Stimulated activated CD8-positive, alpha-beta memory T cell treated with anti-CD3 and anti-CD28 coated beads, Interleukin-7, amount 100 ng/mL, for 48 hours (primary cell): Measurements from ENCODE around the gene STT3B.

Experiments
- DNase-seq, 2 donors: peaks; one replicate each; pipeline ENCODE4 v3.0.0-alpha.2; 2020; ENCODE audit warnings: low read depth in 1 of 2; ENCODE audit errors: extremely low read depth in 1 of 2

STT3B gene

GRCh38 chr3:31550452-31551251 lies 17.9 kb downstream of the STT3B start:
- no peak for DNase-seq

- DNase-seq = no peak
Measured at GRCh38 chr3:31551646-31552045, 18.9 kb downstream of the STT3B start.

DNA sequence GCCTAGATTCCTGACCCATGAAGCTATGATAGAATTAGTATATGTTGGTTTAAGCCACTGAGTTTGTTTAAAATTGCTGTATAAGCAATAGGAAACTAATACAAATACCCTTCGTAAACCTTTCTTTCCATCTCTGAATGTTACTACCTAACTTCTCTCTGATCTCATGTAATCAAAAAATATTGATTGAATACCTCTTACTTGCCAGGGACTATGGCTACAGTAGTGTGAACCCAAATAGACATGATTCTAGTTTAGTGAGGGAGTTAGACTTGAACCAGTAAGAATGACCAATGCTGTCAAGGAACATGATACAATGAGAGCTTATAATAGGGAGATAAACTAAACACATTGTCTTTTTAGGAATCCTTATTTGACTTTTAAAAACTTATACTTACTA lies 19.4 kb downstream of the STT3B start:
- DNase-seq = no peak

DNA sequence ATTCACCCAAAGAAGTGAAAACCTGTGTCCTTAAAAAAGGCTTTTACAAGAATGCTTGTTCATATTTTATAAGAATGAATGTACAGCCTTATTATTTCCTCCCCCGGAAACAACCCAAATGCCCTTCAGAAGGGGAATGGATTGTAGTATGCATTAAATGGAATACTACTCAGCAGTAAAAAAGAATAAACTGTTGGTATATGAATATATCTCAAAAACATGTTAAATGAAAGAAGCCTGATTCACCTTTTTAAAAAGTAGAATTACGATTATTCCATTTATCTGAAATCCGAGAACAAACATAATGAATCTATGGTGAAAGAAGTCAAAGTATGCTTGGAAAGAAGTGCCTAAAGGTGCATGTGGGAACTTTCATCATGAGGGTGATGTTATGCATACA lies 20.5 kb downstream of the STT3B start:
- DNase-seq = no peak

DNA sequence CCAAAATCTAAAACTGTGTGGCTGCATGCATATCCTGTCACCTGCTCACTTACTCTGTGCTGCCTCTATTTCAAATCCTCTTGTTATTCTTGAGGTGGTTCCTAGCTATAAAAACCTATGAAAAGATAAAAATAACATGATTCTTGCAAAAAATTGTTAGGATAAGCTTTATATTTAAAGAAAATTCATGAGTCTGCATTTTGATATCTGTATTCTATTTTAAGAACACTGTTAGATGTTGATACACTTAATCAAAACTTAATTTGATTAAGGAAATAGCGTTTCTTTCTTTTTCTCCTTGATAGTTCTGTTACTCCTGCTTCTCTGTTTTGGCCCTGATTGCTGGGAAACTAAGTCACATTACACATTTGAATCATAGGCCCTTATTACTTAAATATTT lies 22.5 kb downstream of the STT3B start:
- no peak for DNase-seq

GRCh38 chr3:31559872-31560534 lies 27.3 kb downstream of the STT3B start:
- DNase-seq = no peak

GRCh38 chr3:31561891-31562290 lies 29.2 kb downstream of the STT3B start:
- DNase-seq = no peak

DNA sequence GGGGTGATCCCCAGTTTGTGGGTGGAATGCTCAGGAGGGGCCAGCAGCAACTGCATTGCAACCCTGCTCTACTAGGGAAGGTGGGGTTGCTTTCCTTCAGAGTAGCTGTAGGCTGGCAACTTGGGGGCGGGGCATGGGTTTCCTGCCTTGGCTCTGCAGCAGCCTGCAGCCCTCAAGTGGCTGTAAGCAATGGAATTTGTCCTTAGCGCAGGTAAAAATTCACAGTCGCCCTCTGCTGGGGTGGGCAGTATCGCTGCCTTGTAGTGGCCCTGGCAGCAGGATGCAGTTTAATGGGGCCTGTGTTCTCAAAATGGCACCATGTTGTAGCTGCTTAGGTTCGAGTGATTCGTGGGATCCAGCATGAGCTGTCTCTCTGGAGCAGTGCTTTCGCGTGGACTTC lies 29.8 kb downstream of the STT3B start:
- no peak for DNase-seq

DNA sequence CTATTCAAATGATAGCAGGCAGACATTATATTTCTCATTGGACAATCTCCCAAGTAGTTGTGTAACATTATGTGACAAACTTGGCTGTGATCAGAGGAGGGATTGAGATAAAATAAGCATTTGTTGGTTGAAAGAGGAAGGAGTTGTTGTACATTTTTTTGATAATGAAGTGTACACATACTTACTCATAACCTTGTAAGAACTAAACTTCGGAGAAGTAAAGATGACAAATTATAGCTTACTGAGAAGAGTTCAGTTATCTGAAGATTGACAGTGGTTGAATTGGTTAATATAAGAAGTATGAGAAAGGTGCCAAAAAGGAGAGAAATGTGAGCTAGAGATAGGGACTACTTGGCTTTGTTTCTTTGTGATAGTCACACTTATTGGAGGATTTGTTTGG lies 32.6 kb downstream of the STT3B start:
- no peak for DNase-seq

DNA sequence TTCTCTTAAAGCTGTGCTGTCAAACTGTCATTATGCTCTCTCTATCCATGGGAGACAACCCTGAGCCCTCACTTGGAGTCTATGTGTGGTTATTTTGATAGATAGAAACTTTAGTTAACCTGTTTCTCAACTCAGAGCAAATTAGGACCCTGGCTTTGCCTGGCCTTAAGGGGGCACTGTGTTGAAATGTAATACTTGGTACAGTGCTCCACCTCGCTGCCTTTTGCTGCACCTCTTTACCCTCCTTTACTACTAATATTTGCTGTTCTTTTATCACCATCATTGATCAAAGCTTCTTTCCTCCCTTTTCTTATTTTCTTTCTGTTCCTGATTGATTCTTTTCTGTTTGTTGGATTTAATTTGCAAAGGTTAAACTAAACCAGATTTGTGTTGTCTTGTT lies 34.3 kb downstream of the STT3B start:
- no peak for DNase-seq

- DNase-seq = no peak
Measured at GRCh38 chr3:31568649-31569048, 35.9 kb downstream of the STT3B start.

DNA sequence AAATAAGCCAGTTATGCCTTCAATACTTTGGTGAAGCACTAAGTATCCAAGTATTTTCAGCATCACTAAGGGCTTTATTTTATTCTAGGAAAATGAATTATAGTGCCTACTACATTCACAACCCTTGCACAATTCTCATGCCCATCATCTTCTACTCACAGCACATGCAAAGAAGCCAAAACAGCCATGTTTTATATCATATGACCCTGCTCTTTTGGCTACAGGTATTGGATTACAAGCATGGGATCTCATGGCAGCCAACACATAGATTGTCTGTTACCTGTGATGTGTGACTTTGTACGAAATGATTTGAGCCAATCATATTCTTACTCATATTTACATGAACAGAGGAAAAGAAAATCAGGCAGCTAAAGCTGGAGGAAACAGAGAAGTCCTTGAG lies 38.6 kb downstream of the STT3B start:
- DNase-seq = no peak

DNA sequence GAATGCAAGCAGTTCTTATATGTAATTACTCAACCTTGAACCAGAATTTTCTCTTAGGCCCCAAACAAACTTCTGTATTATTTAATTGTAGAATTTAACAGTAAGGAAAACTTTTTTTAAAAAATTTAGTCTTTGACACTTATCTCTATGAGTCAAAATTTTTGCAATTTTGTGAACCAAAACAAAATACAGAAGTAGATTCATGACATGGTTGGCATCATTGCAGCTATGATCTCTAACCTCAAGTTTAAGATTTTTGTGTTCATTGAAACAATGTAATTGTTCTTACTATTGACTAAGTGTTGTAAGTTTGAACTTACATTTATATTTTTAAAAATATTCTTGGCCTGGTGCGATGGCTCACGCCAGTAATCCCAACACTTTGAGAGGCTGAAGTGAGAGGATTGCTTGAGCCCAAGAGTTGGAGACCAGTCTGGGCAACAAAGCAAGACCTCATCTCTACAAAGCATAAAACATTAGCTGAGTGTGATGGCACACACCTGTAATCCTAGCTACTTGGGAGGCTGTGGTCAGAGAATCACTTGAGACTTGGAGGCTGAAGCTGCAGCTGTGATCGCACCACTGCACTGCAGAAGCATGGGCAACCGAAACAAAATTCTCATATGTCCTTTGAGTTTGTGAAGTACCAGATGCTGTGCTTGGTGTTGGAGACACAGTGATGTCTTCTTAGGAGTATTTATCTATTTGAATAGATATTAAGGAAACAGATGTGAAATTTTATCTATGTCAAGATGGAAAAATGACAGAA lies 39.7 kb downstream of the STT3B start:
- DNase-seq = no peak

GRCh38 chr3:31573036-31573779 lies 40.5 kb downstream of the STT3B start:
- no peak for DNase-seq

DNA sequence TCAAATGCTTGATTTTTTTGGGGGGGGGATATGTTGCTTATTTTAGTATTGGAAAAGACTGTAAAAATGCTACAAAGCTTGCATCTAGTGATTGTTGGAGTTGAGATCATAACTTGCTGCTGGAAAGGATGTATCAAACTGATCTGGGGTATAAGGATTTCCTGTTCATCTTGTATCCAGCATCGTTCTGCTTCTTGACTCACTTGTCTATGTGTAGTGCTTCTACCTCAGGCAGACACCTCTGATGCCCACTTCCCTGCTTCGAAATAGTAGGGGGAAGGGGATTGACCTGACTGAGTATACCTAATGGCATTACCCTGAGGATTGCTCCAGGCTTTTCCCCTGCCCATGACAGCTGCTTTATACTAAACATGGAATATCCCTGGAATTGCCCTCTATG lies 42.7 kb downstream of the STT3B start:
- DNase-seq = no peak

DNA sequence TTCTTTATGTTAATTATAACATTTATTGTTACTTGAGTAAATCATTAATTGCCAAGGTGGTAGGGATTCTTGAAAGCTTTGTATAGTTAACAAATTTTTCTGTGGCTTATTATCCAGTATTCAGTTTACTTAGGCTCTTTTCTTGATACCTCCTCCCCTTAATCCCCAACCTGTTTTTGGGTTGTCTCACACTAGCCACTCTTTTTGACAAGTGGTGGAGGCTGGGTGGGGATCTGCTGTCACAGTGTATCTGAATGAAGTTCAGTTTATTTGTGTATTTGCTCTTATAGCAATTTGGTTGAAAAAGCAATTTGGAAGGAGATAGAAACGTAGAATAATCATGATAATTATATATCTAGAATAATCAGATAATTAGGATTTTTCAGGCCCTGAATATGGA lies 43.8 kb downstream of the STT3B start:
- DNase-seq = no peak

GRCh38 chr3:31577232-31577631 lies 44.5 kb downstream of the STT3B start:
- no peak for DNase-seq

DNA sequence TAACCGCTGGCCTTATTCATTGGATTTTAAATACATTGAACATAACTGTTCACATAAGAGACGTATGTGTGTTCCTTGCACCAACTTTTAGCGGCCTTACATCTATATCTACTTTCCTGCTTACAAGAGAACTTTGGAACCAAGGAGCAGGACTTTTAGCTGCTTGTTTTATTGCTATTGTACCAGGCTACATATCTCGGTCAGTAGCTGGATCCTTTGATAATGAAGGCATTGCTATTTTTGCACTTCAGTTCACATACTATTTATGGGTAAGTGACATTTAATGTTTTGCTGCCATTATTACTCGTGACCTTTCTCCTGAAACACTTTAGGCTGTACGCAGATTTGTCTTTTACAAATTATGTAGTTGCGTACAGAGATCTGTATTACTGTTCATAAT lies 47.1 kb downstream of the STT3B start:
- no peak for DNase-seq

DNA sequence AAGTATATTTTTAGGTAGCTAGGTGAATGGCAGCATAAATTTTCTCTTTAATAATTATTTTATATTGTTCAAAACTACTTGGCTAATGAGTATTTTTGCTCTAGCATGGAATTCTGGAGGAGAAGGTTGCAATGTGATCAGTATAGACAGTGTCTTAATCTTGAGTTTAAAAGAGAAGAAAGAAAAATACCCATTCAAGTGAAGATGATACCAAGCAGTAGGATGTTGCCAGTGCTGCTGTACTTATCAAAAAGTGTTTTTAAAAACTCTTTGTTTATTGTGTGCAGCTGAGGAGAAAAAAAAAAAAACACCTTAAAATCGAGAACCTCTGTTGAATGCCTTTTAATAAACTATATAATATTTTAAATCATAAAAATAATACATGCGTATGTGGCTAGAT lies 47.9 kb downstream of the STT3B start:
- no peak for DNase-seq

- DNase-seq = no peak
Measured at GRCh38 chr3:31581660-31582059, 48.9 kb downstream of the STT3B start.

GRCh38 chr3:31589228-31589627 lies 56.5 kb downstream of the STT3B start:
- no peak for DNase-seq
